Measurements from ENCODE around the gene KRT6A. TPM values are rescaled to one million over a fixed set of nuclear protein-coding genes. Genes with fewer than 3 reads are reported as not detected.

KRT6A gene
- total RNA-seq, 4 donors from 2014 or later, result 0.98 TPM; not detected in 3

DNA sequence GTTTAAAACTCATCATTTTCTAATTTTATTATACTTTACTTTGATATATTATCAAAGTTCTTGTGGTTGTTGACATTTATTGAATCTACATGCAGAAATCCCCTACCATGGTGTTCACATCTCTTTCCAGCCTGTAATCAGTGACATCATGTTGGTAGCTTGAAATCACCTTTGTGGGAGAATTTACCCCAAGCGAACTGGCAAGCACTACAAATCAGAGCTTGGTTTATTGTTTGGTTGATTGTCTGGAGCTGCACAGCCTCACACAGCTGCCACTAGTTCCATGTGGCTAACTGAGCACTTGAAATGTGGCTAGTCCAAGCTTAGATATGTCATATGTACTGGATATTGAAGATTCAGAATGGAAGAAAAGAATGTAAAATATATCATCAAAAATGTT, 42.5 kb upstream of the KRT6A start:
- TF ChIP-seq, protein P1, sequence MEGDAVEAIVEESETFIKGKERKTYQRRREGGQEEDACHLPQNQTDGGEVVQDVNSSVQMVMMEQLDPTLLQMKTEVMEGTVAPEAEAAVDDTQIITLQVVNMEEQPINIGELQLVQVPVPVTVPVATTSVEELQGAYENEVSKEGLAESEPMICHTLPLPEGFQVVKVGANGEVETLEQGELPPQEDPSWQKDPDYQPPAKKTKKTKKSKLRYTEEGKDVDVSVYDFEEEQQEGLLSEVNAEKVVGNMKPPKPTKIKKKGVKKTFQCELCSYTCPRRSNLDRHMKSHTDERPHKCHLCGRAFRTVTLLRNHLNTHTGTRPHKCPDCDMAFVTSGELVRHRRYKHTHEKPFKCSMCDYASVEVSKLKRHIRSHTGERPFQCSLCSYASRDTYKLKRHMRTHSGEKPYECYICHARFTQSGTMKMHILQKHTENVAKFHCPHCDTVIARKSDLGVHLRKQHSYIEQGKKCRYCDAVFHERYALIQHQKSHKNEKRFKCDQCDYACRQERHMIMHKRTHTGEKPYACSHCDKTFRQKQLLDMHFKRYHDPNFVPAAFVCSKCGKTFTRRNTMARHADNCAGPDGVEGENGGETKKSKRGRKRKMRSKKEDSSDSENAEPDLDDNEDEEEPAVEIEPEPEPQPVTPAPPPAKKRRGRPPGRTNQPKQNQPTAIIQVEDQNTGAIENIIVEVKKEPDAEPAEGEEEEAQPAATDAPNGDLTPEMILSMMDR (IDR thresholded peaks at IDR 0.05; ENCODE audit: low read depth), result no peak

DNA sequence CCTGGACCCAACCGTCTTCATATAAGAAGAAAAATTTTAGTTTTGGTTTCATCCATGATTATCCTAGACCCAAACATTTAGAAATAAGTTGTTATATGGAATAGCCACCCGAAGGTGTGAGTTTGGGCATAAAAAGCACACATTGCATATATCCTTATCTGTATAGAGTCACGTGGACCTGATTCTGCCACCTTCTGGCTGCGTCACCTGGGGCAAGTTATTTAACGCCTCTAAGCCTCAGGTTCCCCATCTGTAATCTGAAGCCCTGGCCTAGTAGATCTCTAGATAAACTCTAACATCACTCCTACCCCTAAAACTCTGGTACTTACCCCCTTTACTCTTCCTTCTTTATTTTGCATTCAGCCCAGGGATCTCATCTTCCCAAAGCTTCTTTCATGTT, 41.4 kb upstream of the KRT6A start:
- TF ChIP-seq, protein P1 (IDR thresholded peaks at IDR 0.05; ENCODE audit: low read depth), result no peak

DNA sequence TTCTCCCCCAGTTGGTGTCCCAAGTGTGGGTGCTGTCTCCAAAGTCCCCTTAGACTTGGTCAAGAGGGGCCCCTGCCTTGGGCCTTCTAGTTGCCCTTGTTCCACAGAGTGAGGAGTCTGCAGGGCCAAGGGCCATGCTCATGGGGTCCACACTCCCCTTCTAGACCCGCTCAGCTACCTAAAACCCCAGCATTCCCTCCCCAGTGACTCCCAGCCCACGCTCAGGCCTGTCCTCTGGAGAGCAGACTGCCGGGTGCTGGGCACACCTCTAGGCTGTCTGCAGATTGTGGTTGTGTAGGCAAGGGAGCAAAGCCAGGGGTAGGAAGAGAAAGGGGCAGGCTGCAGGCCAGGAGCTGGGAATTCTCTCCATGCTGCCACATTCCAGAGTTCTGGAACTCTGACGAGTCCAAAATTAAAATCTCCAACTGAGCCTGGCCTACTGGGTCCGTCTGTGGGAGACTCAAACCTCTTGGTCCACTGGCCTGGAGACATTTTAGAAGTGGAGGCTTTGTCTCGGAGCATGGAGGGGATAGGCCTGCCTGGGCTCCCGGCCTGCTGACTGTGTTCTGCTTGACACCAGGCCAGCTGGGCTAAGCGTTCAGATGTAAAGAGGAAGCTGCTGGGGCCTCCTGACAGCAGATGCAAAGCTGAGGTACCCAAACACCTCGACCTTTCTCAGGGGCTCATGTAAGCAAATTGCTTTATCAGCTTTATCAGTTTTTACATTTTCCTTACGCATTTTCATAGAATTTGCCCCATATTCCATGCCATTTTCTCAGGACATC, 40.8 kb upstream of the KRT6A start:
- TF ChIP-seq, protein P1 (IDR thresholded peaks at IDR 0.05; ENCODE audit: low read depth), result no peak

DNA sequence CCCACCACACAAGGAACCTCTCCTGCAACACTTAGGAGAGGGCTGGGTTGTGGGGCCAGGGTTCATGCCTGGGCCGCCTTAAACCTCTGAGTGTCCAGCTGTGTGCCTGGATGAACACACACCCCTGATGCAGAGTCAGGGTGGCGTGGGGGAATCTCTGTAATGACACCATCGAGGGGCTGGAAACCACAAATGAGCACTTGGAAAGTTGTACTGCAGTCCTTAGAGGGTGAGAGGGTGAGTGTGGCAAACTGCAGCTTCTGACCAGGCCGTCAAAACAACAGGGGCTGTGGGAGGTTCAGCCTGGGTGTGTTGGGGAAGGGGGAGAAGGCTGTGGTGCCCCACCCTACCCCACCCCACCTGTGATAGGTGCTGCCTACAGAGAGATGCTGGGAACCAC, 39.6 kb upstream of the KRT6A start:
- TF ChIP-seq, protein P1 (IDR thresholded peaks at IDR 0.05; ENCODE audit: low read depth), result no peak

DNA sequence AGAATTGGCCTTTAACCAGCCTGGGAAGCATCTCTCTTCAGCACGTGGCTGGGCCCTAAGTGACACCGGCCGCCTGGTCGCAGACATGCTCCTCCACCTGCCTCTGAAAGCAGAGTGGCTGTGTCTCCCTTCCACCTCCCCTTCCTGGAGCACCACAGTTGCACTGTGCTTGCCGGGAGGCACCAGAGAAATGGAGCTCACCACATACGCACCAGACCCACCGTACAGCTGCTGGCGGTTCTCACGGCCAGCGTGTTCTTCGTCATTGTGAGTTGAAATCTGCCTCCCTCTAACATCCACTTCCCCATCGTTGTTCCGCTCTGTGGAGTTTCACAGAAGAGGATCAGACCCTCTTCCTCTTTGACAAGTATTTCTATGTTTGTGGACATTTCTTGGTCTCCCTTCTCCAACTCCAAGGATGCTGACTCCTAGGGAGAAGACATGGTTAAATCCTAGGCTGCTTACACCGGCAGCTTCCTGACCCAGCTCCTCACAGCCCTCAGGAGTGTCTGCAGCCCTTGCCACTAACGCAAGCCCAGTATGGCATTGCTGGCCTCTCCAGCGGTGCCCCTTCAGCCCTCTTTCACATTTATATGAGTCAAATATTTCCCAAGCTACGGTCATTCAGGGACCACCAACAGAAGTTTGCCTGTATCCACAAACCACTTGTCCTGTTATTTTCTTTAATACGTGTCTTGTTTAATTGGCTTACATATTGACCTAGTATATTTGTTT, 38.7 kb upstream of the KRT6A start:
- TF ChIP-seq, protein P1 (IDR thresholded peaks at IDR 0.05; ENCODE audit: low read depth), result no peak

DNA sequence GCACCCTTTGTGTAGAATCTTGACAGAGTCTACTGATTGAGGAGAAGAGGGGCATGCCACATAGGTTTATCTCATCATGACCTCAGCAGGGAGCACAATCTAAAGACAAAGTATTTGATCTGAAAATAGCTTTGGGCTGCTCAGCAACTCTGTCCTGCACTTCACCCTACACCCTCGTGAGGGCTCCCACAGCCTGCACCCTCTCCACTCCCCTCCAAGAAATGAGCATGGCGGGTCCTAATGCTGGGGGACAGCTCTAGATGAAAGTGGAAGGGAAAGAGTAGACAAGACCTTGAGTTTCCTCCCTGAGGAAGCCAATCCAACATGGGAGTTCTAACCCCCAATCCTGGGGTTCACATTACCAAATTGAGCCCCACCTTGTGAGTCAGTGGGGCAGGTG, 37.8 kb upstream of the KRT6A start:
- TF ChIP-seq, protein P1 (IDR thresholded peaks at IDR 0.05; ENCODE audit: low read depth), result no peak

DNA sequence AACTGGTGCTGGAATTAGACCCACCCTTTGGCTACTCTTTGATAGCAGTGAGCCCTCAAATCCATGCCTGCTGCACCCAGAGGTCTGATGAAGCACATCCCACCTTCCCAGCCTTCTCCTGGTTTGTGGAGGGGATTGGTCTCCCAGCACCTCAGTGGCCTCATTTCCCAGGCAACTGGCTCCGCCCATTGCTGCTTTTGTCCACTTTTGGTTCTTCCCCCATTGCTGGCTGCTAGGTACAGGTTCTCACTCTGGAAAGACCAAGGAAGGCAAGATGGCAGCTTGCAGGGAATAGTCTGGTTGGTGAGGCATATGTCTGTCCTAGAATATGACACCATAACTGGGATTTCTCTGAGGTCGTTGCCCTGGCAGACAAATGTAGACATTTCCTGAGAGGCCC, 37.3 kb upstream of the KRT6A start:
- TF ChIP-seq, protein P1 (IDR thresholded peaks at IDR 0.05; ENCODE audit: low read depth), result no peak
